Activated T-cell treated with anti-CD3 and anti-CD28 coated beads, Interleukin-2, amount 50 U/mL, for 24 hours (primary cell): ENCODE data around the gene RPL19.
A peak's percentile ranks its signal among the peaks of the same experiment; 100 is the strongest.

Source experiments
- DNase-seq: peaks from one replicate; pipeline ENCODE4 v3.0.0-alpha.2; 2020
- H3K27ac Mint-ChIP-seq: 2 replicates; pipeline ENCODE4 v1.8.0; 2020; ENCODE audit warnings: mild to moderate bottlenecking, mixed read lengths
- H3K27me3 Mint-ChIP-seq: 2 replicates; pipeline ENCODE4 v1.8.0; 2020; ENCODE audit warnings: mixed read lengths
- H3K36me3 Mint-ChIP-seq: 2 replicates; pipeline ENCODE4 v1.8.0; 2020; ENCODE audit warnings: low read depth, mixed read lengths
- H3K4me1 Mint-ChIP-seq: 2 replicates; pipeline ENCODE4 v1.8.0; 2020; ENCODE audit warnings: low read depth, mixed read lengths
- H3K4me3 Mint-ChIP-seq: 2 replicates; pipeline ENCODE4 v1.8.0; 2020; ENCODE audit warnings: mild to moderate bottlenecking, moderate library complexity, mixed read lengths
- H3K9me3 Mint-ChIP-seq: 2 replicates; pipeline ENCODE4 v1.8.0; 2020; ENCODE audit warnings: mixed read lengths

The RPL19 gene

GRCh38 chr17:39218906-39219305 is 18.8 kb downstream of the RPL19 start:
- no peaks in the 10 kb centered on the region for H3K9me3 Mint-ChIP-seq
- H3K27me3 Mint-ChIP-seq = peaks cover 32% of the 10 kb centered on the region
- peaks cover 2% of the 10 kb centered on the region for H3K4me1 Mint-ChIP-seq
- H3K36me3 Mint-ChIP-seq = no peaks in the 10 kb centered on the region
- H3K4me3 Mint-ChIP-seq = no peak overlapping the region
- H3K27ac Mint-ChIP-seq = no peak overlapping the region
- no peak for DNase-seq

DNA sequence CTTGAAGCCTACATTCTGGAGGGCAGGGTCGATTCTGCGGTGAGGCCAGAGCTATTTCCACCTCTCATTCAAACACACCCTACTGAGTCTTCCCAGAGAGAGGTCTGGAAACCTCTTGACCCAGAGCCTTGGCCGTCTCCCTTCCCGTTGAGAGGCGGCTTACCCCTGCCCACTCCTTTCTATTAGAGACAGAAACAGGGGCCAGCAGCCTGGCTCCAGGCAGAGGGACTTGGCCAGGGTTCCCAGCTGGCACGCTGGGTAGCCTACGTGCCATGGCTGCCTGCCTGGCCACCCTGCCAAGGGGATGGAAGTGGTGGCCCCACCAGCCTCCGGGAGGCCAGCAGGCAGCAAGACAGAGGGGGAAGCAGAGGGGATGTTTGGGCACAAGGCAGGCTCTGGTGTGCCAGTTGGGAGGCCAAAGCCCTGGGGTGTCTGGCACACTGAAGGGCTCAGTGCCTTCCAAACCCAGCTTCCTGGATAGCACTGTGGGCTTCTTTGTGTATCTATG is 19.6 kb downstream of the RPL19 start:
- no peaks in the 10 kb centered on the region for H3K9me3 Mint-ChIP-seq
- no peak for DNase-seq
- peaks cover 39% of the 10 kb centered on the region for H3K27me3 Mint-ChIP-seq
- no peak overlapping the region for H3K4me3 Mint-ChIP-seq
- no peaks in the 10 kb centered on the region for H3K36me3 Mint-ChIP-seq
- H3K27ac Mint-ChIP-seq = no peak overlapping the region
- peaks cover 3% of the 10 kb centered on the region for H3K4me1 Mint-ChIP-seq

GRCh38 chr17:39221572-39221971 is 21.5 kb downstream of the RPL19 start:
- H3K36me3 Mint-ChIP-seq = no peaks in the 10 kb centered on the region

DNA sequence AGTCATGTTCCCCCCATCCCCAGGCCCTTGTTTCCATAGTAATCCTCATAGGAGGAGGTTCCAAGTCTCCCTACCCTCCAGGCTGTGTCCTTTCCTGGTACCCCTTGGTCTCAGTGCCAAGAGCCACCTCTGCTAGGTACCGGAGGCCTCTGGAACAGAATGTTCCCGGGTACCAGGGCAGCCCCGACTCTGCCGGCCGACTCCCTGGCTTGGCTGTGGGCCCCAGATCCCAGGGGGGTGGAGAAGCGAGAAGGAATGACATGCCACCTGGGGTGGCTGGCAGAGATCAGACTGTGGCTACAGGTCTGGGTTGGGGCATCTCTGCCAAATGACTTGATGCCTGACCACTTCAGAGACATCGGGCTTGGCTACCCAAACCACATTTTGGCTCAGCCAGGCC is 22.1 kb downstream of the RPL19 start:
- no peaks in the 10 kb centered on the region for H3K9me3 Mint-ChIP-seq
- H3K4me3 Mint-ChIP-seq = no peak overlapping the region
- H3K36me3 Mint-ChIP-seq = no peaks in the 10 kb centered on the region
- DNase-seq = no peak
- no peak overlapping the region for H3K27ac Mint-ChIP-seq
- peaks cover 10% of the 10 kb centered on the region for H3K4me1 Mint-ChIP-seq
- H3K27me3 Mint-ChIP-seq = peaks cover 40% of the 10 kb centered on the region

More at GRCh38 chr17:39221572-39221971, 21.5 kb downstream of the RPL19 start:
- H3K4me3 Mint-ChIP-seq = no peak overlapping the region
- no peaks in the 10 kb centered on the region for H3K9me3 Mint-ChIP-seq
- H3K27me3 Mint-ChIP-seq = peaks cover 41% of the 10 kb centered on the region
- H3K27ac Mint-ChIP-seq = no peak overlapping the region
- peaks cover 10% of the 10 kb centered on the region for H3K4me1 Mint-ChIP-seq
- DNase-seq = no peak

DNA sequence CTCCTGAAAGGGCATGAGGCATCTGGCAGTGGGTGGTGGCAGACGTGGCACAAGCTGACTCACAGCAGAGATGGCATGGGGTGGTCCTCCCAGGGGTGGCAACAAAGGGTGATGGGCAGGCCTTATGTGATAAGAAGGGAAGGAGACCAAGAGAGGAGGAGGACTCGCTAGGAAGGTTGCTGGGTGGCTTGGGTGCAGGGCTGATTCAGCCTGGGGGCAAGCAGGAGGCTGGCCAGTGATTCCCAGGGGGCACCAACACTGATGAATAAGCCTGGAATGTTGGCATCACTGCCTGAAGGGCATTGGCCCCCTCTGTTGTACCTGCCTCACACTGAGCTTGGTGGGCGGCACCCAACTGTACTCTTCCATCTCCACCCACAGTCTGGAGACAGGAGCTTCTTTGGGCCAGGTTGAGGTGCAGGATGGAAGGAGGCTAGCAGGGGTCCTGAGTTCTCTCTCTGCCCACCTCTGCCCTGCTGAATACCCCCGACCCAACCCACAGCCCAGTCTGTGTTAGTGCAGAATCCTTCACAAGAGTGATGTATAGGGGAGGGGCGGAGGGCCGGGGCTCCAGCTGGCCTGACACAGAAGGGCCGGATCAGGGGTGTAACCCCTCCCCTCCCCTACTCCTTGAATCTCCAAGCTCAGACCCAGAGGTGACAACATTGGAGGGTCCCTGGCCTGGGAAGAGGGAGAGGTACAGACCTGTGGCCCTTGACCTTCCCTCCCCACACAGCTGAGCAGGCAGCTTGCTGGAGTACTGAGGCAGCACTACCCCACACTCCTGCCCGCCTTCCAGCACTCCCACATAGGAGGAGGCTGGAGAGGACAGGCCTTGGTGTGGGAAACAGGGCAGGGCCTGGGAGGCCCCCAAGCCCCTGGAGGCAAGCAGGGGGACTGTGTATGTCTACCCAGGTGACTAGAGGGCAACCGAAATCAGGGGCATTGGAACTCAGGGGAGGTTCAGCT is 23.1 kb downstream of the RPL19 start:
- H3K4me1 Mint-ChIP-seq = peaks cover 8% of the 10 kb centered on the region
- H3K36me3 Mint-ChIP-seq = no peaks in the 10 kb centered on the region
- H3K4me3 Mint-ChIP-seq = no peak overlapping the region
- peaks cover 48% of the 10 kb centered on the region for H3K27me3 Mint-ChIP-seq
- H3K9me3 Mint-ChIP-seq = no peaks in the 10 kb centered on the region
- DNase-seq = no peak
- no peak overlapping the region for H3K27ac Mint-ChIP-seq

GRCh38 chr17:39223907-39224777 is 24.1 kb downstream of the RPL19 start:
- DNase-seq = no peak
- H3K4me1 Mint-ChIP-seq = peaks cover 8% of the 10 kb centered on the region
- peaks cover 48% of the 10 kb centered on the region for H3K27me3 Mint-ChIP-seq
- no peaks in the 10 kb centered on the region for H3K9me3 Mint-ChIP-seq
- no peak overlapping the region for H3K27ac Mint-ChIP-seq
- no peaks in the 10 kb centered on the region for H3K36me3 Mint-ChIP-seq
- no peak overlapping the region for H3K4me3 Mint-ChIP-seq

GRCh38 chr17:39224778-39225307 is 24.8 kb downstream of the RPL19 start:
- no peaks in the 10 kb centered on the region for H3K9me3 Mint-ChIP-seq
- no peak for DNase-seq
- H3K4me3 Mint-ChIP-seq = peak overlapping the region; percentile 62
- H3K36me3 Mint-ChIP-seq = no peaks in the 10 kb centered on the region
- H3K4me1 Mint-ChIP-seq = peaks cover 8% of the 10 kb centered on the region
- H3K27me3 Mint-ChIP-seq = peaks cover 55% of the 10 kb centered on the region
- no peak overlapping the region for H3K27ac Mint-ChIP-seq

GRCh38 chr17:39225308-39225958 is 25.4 kb downstream of the RPL19 start, which contains the start of gene STAC2:
Gene STAC2 (minus strand): TSS chr17:39225945. CDS start chr17:39225502, 443 bp downstream.
- no peaks in the 10 kb centered on the region for H3K36me3 Mint-ChIP-seq
- no peak within 1 kb of the TSS for H3K27ac Mint-ChIP-seq
- H3K9me3 Mint-ChIP-seq = no peaks in the 10 kb centered on the region
- DNase-seq = no peak
- peaks cover 8% of the 10 kb centered on the region for H3K4me1 Mint-ChIP-seq
- H3K27me3 Mint-ChIP-seq = peaks cover 55% of the 10 kb centered on the region
- peak within 1 kb of the TSS; percentile 72 for H3K4me3 Mint-ChIP-seq

- H3K27ac Mint-ChIP-seq = no peak overlapping the region
- peaks cover 56% of the 10 kb centered on the region for H3K27me3 Mint-ChIP-seq
- H3K9me3 Mint-ChIP-seq = no peaks in the 10 kb centered on the region
- peak overlapping the region; percentile 72 for H3K4me3 Mint-ChIP-seq
- DNase-seq = peak; percentile 71
- H3K36me3 Mint-ChIP-seq = no peaks in the 10 kb centered on the region
- H3K4me1 Mint-ChIP-seq = peaks cover 8% of the 10 kb centered on the region
Measured at GRCh38 chr17:39225959-39226683, 26.0 kb downstream of the RPL19 start.

- no peak for DNase-seq
- H3K27me3 Mint-ChIP-seq = peaks cover 64% of the 10 kb centered on the region
- H3K9me3 Mint-ChIP-seq = no peaks in the 10 kb centered on the region
- H3K27ac Mint-ChIP-seq = no peak overlapping the region
- no peaks in the 10 kb centered on the region for H3K36me3 Mint-ChIP-seq
- no peak overlapping the region for H3K4me3 Mint-ChIP-seq
- peaks cover 20% of the 10 kb centered on the region for H3K4me1 Mint-ChIP-seq
Measured at GRCh38 chr17:39227364-39227919, 27.4 kb downstream of the RPL19 start.

GRCh38 chr17:39229274-39229913 is 29.3 kb downstream of the RPL19 start:
- Mint-ChIP-seq H3K36me3 (no peaks in the 10 kb centered on the region), H3K4me1 (peaks cover 20% of the 10 kb centered on the region), H3K27me3 (peaks cover 48% of the 10 kb centered on the region), H3K27ac (no peak overlapping the region), H3K4me3 (no peak overlapping the region), H3K9me3 (no peaks in the 10 kb centered on the region)
- no peak for DNase-seq

DNA sequence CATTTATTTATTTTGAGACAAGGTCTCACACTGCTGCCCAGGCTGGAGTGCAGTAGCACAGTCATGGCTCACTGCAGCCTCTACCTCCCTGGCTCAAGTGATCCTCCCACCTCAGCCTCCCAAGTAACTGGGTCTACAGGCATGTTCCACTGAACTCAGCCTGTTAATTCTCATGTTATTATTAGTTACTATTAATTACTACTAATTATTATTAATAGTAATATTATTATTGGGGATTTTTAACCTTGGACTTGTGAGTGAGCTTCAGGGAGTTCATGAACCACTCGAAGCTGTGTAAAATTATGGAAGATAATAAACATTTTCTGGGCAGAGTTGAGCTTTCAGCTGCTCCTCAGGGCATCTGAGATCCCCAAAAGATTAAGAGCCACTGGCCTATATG is 30.3 kb downstream of the RPL19 start:
- Mint-ChIP-seq H3K27ac (no peak overlapping the region), H3K4me3 (no peak overlapping the region), H3K27me3 (peaks cover 43% of the 10 kb centered on the region), H3K36me3 (no peaks in the 10 kb centered on the region), H3K4me1 (peaks cover 18% of the 10 kb centered on the region), H3K9me3 (no peaks in the 10 kb centered on the region)
- no peak for DNase-seq

GRCh38 chr17:39231091-39231561 is 31.0 kb downstream of the RPL19 start:
- no peaks in the 10 kb centered on the region for H3K36me3 Mint-ChIP-seq
- H3K27ac Mint-ChIP-seq = no peak overlapping the region
- peaks cover 40% of the 10 kb centered on the region for H3K27me3 Mint-ChIP-seq
- no peak overlapping the region for H3K4me3 Mint-ChIP-seq
- no peak for DNase-seq
- H3K9me3 Mint-ChIP-seq = no peaks in the 10 kb centered on the region
- H3K4me1 Mint-ChIP-seq = peaks cover 18% of the 10 kb centered on the region
